PC-3 (cell line): ENCODE data around the gene PPP6R2. TPM values are rescaled to one million over a fixed set of nuclear protein-coding genes. Genes with fewer than 3 reads are reported as not detected.

Experiments
- ATAC-seq: fragments of 200-7000 bp; cut with Tn5 transposase; 2 replicates; pipeline ENCODE4 v1.9.1; 2020; ENCODE audit warnings: mild to moderate bottlenecking, moderate library complexity
- BruUV-seq: library from RNA; stranded (reverse); fragments of 400-500 nt; replicated peaks from 2 replicates; lab custom pipeline; 2021; lab: Mats Ljungman, UMichigan
- CTCF ChIA-PET: fragments of 300-600 bp; sonication (Branson Sonifier 250); formaldehyde crosslinking; loops from one replicate; lab custom pipeline; 2022; ENCODE audit warnings: antibody characterized with exemption; lab: Charles Lee
- POLR2A ChIA-PET: fragments of 300-600 bp; sonication (Branson Sonifier 250); formaldehyde crosslinking; loops from one replicate; lab custom pipeline; 2022; ENCODE audit warnings: antibody characterized with exemption; ENCODE audit not compliant: unreplicated experiment; lab: Charles Lee
- DNase-seq: peaks from one replicate; pipeline ENCODE4 v3.0.0-alpha.2; 2015
- H2AFZ ChIP-seq: fragments of 300-600 bp; sonication (generic); 2 replicates; pipeline ENCODE4 v1.6.0; 2016; ENCODE audit warnings: antibody characterized with exemption, low read length
- H3F3A ChIP-seq: fragments of 300-600 bp; sonication (generic); one replicate; pipeline ENCODE4 v1.6.0; 2017; ENCODE audit warnings: antibody characterized with exemption, low read length, control low read depth, mild to moderate bottlenecking; ENCODE audit not compliant: unreplicated experiment
- H3K27ac ChIP-seq: fragments of 300-600 bp; sonication (generic); 2 replicates; pipeline ENCODE4 v1.5.1; 2016; ENCODE audit warnings: mild to moderate bottlenecking, low read length
- H3K27me3 ChIP-seq: fragments of 300-600 bp; sonication (generic); 2 replicates; pipeline ENCODE4 v1.6.1; 2016; ENCODE audit warnings: low read length, mixed read lengths
- H3K36me3 ChIP-seq: fragments of 300-600 bp; sonication (generic); 2 replicates; pipeline ENCODE4 v1.6.1; 2016; ENCODE audit warnings: low read depth, mixed run types, low read length, mixed read lengths
- H3K4me1 ChIP-seq: fragments of 300-600 bp; sonication (generic); 2 replicates; pipeline ENCODE4 v1.5.1; 2016; ENCODE audit warnings: low read length; ENCODE audit not compliant: insufficient read depth
- H3K4me2 ChIP-seq: fragments of 300-600 bp; sonication (generic); 2 replicates; pipeline ENCODE4 v1.6.0; 2016; ENCODE audit warnings: low read length
- H3K4me3 ChIP-seq: fragments of 300-600 bp; sonication (generic); 2 replicates; pipeline ENCODE4 v1.5.1; 2016; ENCODE audit warnings: mild to moderate bottlenecking, low read length, mixed read lengths
- H3K79me2 ChIP-seq: fragments of 300-600 bp; sonication (generic); 2 replicates; pipeline ENCODE4 v1.6.1; 2017; ENCODE audit warnings: low read length, mixed read lengths
- H3K9ac ChIP-seq: fragments of 300-600 bp; sonication (generic); 2 replicates; pipeline ENCODE4 v1.6.0; 2016; ENCODE audit warnings: mild to moderate bottlenecking, low read length
- H3K9me2 ChIP-seq: fragments of 300-600 bp; sonication (generic); replicated peaks from 2 replicates; pipeline ENCODE4 v1.6.1; 2016; ENCODE audit warnings: mixed run types, low read length, mixed read lengths
- H3K9me3 ChIP-seq: fragments of 300-600 bp; sonication (generic); 2 replicates; pipeline ENCODE4 v1.6.1; 2016; ENCODE audit warnings: low read length, mixed read lengths
- H4K20me1 ChIP-seq: fragments of 300-600 bp; sonication (generic); 2 replicates; pipeline ENCODE4 v1.6.1; 2016; ENCODE audit warnings: low read length, mixed read lengths
- EZH2 ChIP-seq: fragments of 300-600 bp; sonication (generic); IDR thresholded peaks from one replicate; pipeline ENCODE4 v1.6.1; 2017; ENCODE audit warnings: antibody characterized with exemption, mild to moderate bottlenecking, low read length; ENCODE audit not compliant: unreplicated experiment
- EZH2phosphoT487 ChIP-seq: fragments of 300-600 bp; sonication (generic); IDR thresholded peaks from 2 replicates; pipeline ENCODE4 v1.6.1; 2018; ENCODE audit warnings: mild to moderate bottlenecking, antibody characterized with exemption, low read length, borderline replicate concordance
- intact Hi-C: fragments of 100-400 bp; cut with micrococcal nuclease; formaldehyde crosslinking; loops from 2 replicates; pipeline ENCODE4 v1.9.0; 2023
- total RNA-seq: library from RNA; depleted of rRNA; stranded (reverse); fragments of >200 nt; gene quantifications from 2 replicates; pipeline ENCODE4 v1.2.3, GENCODE V29; 2014
- TF ChIP-seq, protein P1 (sequence below): fragments of 300-600 bp; sonication (generic); conservative IDR thresholded peaks from 2 replicates; pipeline ENCODE4 v1.5.1; 2017; ENCODE audit warnings: antibody characterized with exemption, low read depth, mild to moderate bottlenecking, low read length

The PPP6R2 gene
- total RNA-seq, 1 experiment from 2014 or later, result 46.2 TPM

DNA sequence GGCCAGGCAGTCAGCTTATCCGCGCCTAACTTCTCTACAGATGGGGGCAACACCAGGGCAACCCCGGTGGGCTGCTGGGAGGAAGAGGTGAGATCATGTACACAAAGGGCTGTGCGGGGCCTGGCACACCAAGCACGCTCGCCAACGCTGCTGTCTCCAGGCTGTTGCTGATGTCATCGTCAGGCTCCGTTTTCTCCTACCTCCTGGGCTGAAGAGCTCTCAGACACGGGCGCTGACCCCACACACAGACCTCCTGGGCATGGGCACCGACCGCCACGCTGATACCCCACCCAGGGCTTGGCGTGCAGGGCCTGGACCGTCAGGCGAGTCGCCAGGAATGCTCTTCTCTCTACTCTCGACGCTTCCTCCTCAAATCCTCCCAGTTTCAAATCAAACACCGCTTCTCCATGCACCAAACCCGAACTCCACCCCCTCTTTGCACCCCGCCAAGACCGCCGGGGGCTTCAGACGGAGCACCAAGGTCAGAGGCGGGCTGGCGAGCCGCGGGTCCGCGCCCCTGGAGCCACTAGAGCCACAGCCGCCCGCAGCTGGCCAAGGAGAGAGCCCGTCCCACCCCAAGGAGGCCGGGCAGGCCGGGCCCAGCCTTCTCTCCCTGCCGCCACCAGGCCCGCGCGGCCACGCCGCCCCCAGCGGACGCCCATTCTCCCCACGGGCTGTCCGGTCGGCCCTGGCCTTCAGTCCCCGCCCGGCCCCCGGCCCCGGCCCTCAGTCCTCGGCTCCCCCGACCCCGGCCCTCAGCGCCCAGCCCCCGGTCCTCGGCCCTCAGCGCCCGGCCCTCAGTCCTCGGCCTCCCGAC lies 130.9 kb downstream of the PPP6R2 start:
- peaks cover 43% of the 10 kb centered on the region for H4K20me1 ChIP-seq
- TF ChIP-seq EZH2 (no peak), EZH2phosphoT487 (no peak)
- TF ChIP-seq, protein P1, sequence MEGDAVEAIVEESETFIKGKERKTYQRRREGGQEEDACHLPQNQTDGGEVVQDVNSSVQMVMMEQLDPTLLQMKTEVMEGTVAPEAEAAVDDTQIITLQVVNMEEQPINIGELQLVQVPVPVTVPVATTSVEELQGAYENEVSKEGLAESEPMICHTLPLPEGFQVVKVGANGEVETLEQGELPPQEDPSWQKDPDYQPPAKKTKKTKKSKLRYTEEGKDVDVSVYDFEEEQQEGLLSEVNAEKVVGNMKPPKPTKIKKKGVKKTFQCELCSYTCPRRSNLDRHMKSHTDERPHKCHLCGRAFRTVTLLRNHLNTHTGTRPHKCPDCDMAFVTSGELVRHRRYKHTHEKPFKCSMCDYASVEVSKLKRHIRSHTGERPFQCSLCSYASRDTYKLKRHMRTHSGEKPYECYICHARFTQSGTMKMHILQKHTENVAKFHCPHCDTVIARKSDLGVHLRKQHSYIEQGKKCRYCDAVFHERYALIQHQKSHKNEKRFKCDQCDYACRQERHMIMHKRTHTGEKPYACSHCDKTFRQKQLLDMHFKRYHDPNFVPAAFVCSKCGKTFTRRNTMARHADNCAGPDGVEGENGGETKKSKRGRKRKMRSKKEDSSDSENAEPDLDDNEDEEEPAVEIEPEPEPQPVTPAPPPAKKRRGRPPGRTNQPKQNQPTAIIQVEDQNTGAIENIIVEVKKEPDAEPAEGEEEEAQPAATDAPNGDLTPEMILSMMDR, result no peak
- no peaks in the 10 kb centered on the region; the same call in 1 of the 2 replicates for H3K36me3 ChIP-seq
- no peaks in the 10 kb centered on the region for H3F3A ChIP-seq
- peaks cover 32% of the 10 kb centered on the region for H3K4me1 ChIP-seq
- CTCF ChIA-PET, result interaction anchor here (1.0 kb wide), 1 partner anchor 34 kb away, joined by 5 read pairs; the partner anchor contains the start of genes LMF2 and NCAPH2
- H3K79me2 ChIP-seq, result peaks cover 52% of the 10 kb centered on the region
- H3K27ac ChIP-seq, result no peak overlapping the region
- POLR2A ChIA-PET, result interaction anchor here (0.6 kb wide), 1 partner anchor 36 kb away, joined by 4 read pairs; no protein-coding TSS in a partner anchor
- H3K9me2 ChIP-seq, result no peaks in the 10 kb centered on the region
- TSS peak; percentile 35 for BruUV-seq
- peak overlapping the region; percentile 84 for H3K4me3 ChIP-seq
- H2AFZ ChIP-seq, result no peak overlapping the region
- DNase-seq, result peak; percentile 10
- intact Hi-C loops, result no loop called here
- ATAC-seq, result peak; percentile 41
- H3K9me3 ChIP-seq, result no peaks in the 10 kb centered on the region
- H3K27me3 ChIP-seq, result no peaks in the 10 kb centered on the region
- H3K4me2 ChIP-seq, result peak overlapping the region; percentile 96
- H3K9ac ChIP-seq, result peak overlapping the region; percentile 80

DNA sequence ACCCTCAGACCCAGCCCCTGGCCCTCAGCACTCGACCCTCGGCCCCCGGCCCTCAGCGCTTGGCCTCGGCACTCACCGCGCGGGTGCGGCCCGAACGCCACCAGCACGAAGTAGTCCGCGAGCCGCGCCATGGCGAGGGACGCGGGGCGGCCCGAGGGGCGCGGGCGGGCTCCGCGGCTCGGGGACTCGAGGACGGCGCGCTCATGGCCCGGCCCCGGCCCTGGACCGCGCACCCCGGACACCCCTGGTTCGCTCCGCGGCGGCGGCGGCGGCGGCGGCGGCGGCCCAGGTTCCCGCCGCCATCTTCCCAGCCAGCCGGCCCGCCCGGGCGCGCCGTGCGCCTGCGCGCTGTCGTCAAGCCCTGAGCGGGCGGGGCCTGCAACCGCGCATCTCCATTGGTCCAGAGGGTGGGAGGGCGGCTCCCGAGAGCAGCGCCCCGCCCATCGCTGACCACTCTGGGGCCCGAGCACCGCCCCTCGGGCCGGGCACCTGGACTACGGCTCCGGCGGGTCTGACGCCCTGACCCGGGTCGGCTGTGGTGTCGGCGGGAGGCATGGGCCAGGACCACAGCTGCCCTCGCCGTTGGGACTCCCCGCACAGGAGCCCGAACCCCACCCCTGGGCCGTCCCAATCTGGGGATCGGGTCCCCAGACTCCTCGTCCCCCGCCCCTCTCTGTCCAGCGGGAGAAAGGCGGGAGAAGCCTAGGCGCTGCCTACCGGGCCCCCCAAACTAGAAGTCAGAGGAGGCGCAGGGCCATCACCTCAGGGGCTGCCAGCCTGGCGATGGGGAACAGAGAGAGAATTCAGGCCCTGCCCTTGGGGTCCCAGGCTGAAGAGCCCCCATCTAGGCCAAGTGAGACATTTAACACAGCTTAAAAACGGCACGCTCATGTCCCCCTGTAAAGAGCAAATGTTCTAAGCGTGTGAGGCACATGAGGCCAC lies 131.9 kb downstream of the PPP6R2 start, which contains the start of gene SBF1:
Gene SBF1, minus strand, starts transcription at position 326 of the 942 bp plus-strand sequence. Its CDS starts 195 bp downstream, at position 131.
- H3K4me2 ChIP-seq, result peak within 1 kb of the TSS; percentile 96
- TSS peak; percentile 96 for BruUV-seq
- CTCF ChIA-PET, result interaction anchor here (0.6 kb wide), 1 partner anchor 145 kb away, joined by 12 read pairs; no protein-coding TSS in a partner anchor
- peak within 1 kb of the TSS; percentile 84 for H3K4me3 ChIP-seq
- intact Hi-C loops, result no loop called here
- ATAC-seq (peak; percentile 91), DNase-seq (peak; percentile 87)
- POLR2A ChIA-PET, result no interaction called here
- peak within 1 kb of the TSS; percentile 80 for H2AFZ ChIP-seq
- peaks cover 37% of the 10 kb centered on the region for H4K20me1 ChIP-seq
- no peaks in the 10 kb centered on the region for H3K9me3 ChIP-seq
- H3K27ac ChIP-seq, result no peak within 1 kb of the TSS
- H3K79me2 ChIP-seq, result peaks cover 43% of the 10 kb centered on the region
- no peak for TF ChIP-seq EZH2phosphoT487
- TF ChIP-seq, protein P1, result no peak
- TF ChIP-seq EZH2, result no peak
- peak within 1 kb of the TSS; percentile 80 for H3K9ac ChIP-seq
- H3F3A ChIP-seq, result no peaks in the 10 kb centered on the region
- no peaks in the 10 kb centered on the region for H3K27me3 ChIP-seq
- H3K36me3 ChIP-seq, result no peaks in the 10 kb centered on the region; the same call in 1 of the 2 replicates
- H3K9me2 ChIP-seq, result no peaks in the 10 kb centered on the region
- H3K4me1 ChIP-seq, result peaks cover 28% of the 10 kb centered on the region
